ENCODE data around the gene CNPY1. TPM values are rescaled to one million over a fixed set of nuclear protein-coding genes. Genes with fewer than 3 reads are reported as not detected.

CNPY1 gene
- total RNA-seq, 1 donor, result not detected

- DNase-seq (ENCODE audit: low read depth), result no peak
- no peak overlapping the region for H3K4me3 ChIP-seq (ENCODE audit: low read depth, low read length)
- no peak for TF ChIP-seq CTCF (IDR thresholded peaks at IDR 0.05; ENCODE audit: insufficient read depth, low read length)
Observed at GRCh38 chr7:155589001-155589980, 42.9 kb upstream of the CNPY1 start.

GRCh38 chr7:155588468-155588998 lies 42.2 kb upstream of the CNPY1 start:
- TF ChIP-seq CTCF (IDR thresholded peaks at IDR 0.05; ENCODE audit: insufficient read depth, low read length), result no peak
- H3K4me3 ChIP-seq (ENCODE audit: low read depth, low read length), result no peak overlapping the region
- DNase-seq (ENCODE audit: low read depth), result no peak

- no peak for TF ChIP-seq CTCF (IDR thresholded peaks at IDR 0.05; ENCODE audit: insufficient read depth, low read length)
- H3K4me3 ChIP-seq (ENCODE audit: low read depth, low read length), result no peak overlapping the region
- DNase-seq (ENCODE audit: low read depth), result no peak
Observed at GRCh38 chr7:155587486-155587885, 41.1 kb upstream of the CNPY1 start.

GRCh38 chr7:155586843-155587440 lies 40.6 kb upstream of the CNPY1 start:
- no peak for TF ChIP-seq CTCF (IDR thresholded peaks at IDR 0.05; ENCODE audit: insufficient read depth, low read length)
- no peak for DNase-seq (ENCODE audit: low read depth)

GRCh38 chr7:155585951-155586350 lies 39.6 kb upstream of the CNPY1 start:
- DNase-seq (ENCODE audit: low read depth), result no peak
- no peak overlapping the region for H3K4me3 ChIP-seq (ENCODE audit: low read depth, low read length)

More at GRCh38 chr7:155586843-155587440, 40.6 kb upstream of the CNPY1 start:
- H3K4me3 ChIP-seq (ENCODE audit: low read depth, low read length), result no peak overlapping the region

GRCh38 chr7:155585532-155585895 lies 39.2 kb upstream of the CNPY1 start:
- no peak for TF ChIP-seq CTCF (IDR thresholded peaks at IDR 0.05; ENCODE audit: insufficient read depth, low read length)
- DNase-seq (ENCODE audit: low read depth), result no peak
- H3K4me3 ChIP-seq (ENCODE audit: low read depth, low read length), result no peak overlapping the region

More at GRCh38 chr7:155585951-155586350, 39.6 kb upstream of the CNPY1 start:
- TF ChIP-seq CTCF (IDR thresholded peaks at IDR 0.05; ENCODE audit: insufficient read depth, low read length), result no peak

All from fibroblast of the aortic adventitia (primary cell).